K562 (cell line): ENCODE measurements around the gene LDB1.

Source experiments
- PHF21A ChIP-seq: fragments of 450-650 bp; IDR thresholded peaks from 2 replicates; pipeline ENCODE4 v1.6.1; 2017; ENCODE audit warnings: low read depth, borderline replicate concordance
- SNRNP70 ChIP-seq: fragments of 200-400 bp; formaldehyde crosslinking; optimal IDR thresholded peaks from 2 replicates; pipeline ENCODE3; 2017; ENCODE audit warnings: low read depth, low read length
- ZNF174 ChIP-seq: fragments of 250-450 bp; sonication (Bioruptor Pico); IDR thresholded peaks from 2 replicates; pipeline ENCODE4 v1.4.0; 2020; ENCODE audit warnings: mild to moderate bottlenecking

GRCh38 chr10:102072673-102073527 is 47.3 kb downstream of the LDB1 start:
- TF ChIP-seq PHF21A, result no peak
- TF ChIP-seq ZNF174 (CRISPR knock-in tag), result no peak
- no peak for TF ChIP-seq SNRNP70
